Nephron (organoid): ENCODE measurements around the gene ARSA.

Source experiments
- H3K27ac Mint-ChIP-seq, 3 experiments: 2 replicates each; pipeline ENCODE4 v1.8.0; 2020; ENCODE audit warnings: mixed read lengths in 3 of 3, mild to moderate bottlenecking in 2 of 3, moderate library complexity in 1 of 3
- H3K27me3 Mint-ChIP-seq: 2 replicates; pipeline ENCODE4 v1.8.0; 2021; ENCODE audit warnings: low read depth, mild to moderate bottlenecking, moderate library complexity, mixed read lengths
- H3K36me3 Mint-ChIP-seq: 2 replicates; pipeline ENCODE4 v1.8.0; 2020; ENCODE audit warnings: low read depth, mixed read lengths
- H3K4me1 Mint-ChIP-seq: 2 replicates; pipeline ENCODE4 v1.8.0; 2020; ENCODE audit warnings: mixed read lengths
- H3K4me3 Mint-ChIP-seq, 3 experiments: 2 replicates each; pipeline ENCODE4 v1.8.0; 2020; ENCODE audit warnings: mild to moderate bottlenecking in 3 of 3, mixed read lengths in 3 of 3, moderate library complexity in 2 of 3
- H3K9me3 Mint-ChIP-seq: 2 replicates; pipeline ENCODE4 v1.8.0; 2020; ENCODE audit warnings: mixed read lengths
- CTCF ChIP-seq, 3 experiments: fragments of 200-600 bp; sonication (generic); IDR thresholded peaks; one replicate each; pipeline ENCODE4 v1.5.0; 2021; ENCODE audit warnings: antibody characterized with exemption in 3 of 3; ENCODE audit not compliant: unreplicated experiment in 3 of 3

ARSA gene

DNA sequence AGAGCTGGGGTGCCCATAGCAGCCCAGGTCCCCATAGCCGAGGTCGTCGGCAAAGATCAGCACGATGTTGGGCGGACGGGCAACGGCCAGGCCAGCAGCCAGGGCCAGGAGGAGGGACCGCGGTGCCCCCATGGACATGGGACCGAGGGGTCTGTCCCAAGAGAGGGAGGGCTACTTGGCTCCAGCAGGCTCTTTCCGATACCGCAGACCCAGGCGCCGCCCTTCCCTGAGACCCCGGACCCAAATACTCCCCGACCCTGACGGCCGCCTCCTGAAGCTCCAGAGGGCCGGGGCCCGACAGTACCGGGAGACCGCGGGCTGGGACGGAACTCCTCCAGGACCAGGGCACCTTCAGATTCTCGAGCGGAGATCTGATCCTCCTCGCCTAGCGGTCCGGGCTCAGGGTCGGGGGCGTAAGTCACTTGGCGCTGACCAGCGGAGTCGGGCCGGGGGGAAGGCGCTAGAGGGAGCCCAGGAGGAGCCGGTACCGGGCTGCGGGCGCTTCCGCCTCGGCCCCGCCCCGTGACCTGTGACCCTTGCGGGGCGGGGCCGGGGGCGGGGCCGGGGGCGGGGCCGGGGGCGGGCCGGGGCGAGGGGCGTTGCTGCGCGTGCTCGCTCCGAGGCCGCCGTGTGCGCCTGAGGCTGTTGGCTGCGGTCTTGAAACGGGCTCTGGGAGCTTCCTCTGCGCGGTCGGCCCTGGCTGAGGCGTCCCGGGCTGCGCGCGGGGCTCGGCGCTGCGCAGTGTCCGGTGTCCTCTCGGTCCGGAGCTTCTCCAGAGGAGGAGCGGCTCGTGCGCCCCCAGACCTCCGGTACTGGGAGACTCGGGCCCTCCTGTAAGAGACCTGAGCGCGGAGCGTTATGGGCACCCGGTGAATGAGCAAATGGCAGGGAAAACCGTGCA lies at the start of gene ARSA:
ARSA (minus strand) TSS at position 511 of the 901 bp plus-strand sequence; CDS start at position 138, 373 bp downstream.
- Mint-ChIP-seq H3K27me3 (peaks cover 12% of the 10 kb centered on the region), H3K27ac (no peak within 1 kb of the TSS), H3K36me3 (no peaks in the 10 kb centered on the region), H3K4me3 (peak within 1 kb of the TSS; percentile 86 to 94 (median 92)), H3K4me1 (peaks cover 20% of the 10 kb centered on the region), H3K9me3 (no peaks in the 10 kb centered on the region)
- peak in 1 of 3 experiments; percentile 36 for TF ChIP-seq CTCF (IDR thresholded peaks at IDR 0.05; ENCODE audit: unreplicated experiment in 3 of 3)

DNA sequence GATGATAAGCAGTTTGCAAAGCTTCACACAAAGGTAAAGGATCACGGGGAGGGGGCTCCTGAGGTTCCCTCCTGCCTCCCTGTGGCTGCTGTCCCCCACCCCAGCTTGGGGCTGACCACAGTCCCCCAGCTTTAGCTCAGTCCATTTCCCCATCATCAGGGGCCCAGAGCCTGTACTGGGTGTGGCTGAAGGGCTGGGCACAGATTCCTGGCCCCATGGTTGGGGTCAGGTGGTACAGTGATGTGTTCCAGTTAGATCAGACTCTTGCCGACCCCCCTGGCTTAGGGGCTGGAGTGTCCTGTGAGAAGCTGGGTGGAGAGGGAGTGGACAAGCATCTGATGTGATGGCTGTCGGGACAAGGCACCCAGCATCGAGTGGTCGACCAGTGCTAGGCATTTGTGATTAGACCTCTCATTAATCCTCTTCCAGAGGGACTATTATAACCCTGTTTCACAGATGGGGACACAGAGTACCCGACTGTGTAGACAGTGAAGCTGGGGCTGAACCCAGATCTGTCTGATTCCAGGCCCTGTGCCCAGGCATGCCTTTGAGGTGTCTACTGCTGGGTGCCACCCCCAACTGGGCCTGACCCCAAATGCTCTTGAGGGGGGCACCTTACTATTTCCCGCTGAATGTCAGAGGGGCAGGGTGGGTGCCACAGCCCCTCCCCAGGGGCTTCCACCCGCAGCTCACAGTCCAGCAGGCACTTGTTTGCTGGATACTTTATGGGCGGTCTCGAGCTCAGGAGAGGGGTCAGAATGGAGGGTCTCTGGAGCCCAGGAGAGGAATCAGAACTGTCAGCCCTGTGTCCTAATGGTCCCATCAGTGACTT lies 48.9 kb upstream of the ARSA start:
- no peak overlapping the region for H3K27ac Mint-ChIP-seq

DNA sequence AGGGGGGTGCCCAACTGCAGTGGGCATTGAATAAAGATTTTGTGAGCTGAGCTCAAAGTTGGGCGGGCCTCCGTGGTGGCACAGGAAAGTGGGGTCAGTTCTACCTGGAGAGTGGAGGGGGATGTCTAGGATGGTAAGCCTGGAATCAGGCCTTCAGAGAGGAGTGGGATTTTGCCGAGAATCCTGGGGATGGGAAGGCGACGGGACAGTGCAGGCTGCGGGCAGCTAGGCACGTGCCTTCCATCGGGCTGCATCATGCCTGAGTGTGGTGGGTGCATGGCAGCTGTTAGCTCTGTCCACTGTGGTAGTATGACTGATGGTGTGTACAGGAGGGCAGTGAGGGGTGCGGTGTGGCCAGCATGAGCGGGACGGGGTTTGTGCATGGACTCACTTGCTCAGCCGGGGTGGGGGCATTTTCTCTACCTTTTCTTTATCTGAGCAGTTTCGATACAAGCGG lies 48.3 kb upstream of the ARSA start:
- Mint-ChIP-seq H3K4me3 (peak overlapping the region; percentile 74 to 80 (median 79)), H3K4me1 (peaks cover 13% of the 10 kb centered on the region), H3K36me3 (peaks cover 23% of the 10 kb centered on the region), H3K27ac (no peak overlapping the region), H3K9me3 (no peaks in the 10 kb centered on the region), H3K27me3 (peaks cover 18% of the 10 kb centered on the region)
- no peak for TF ChIP-seq CTCF (IDR thresholded peaks at IDR 0.05; ENCODE audit: unreplicated experiment in 3 of 3)

More for the DNA sequence above, 48.9 kb upstream of the ARSA start:
- Mint-ChIP-seq H3K4me1 (peaks cover 13% of the 10 kb centered on the region), H3K36me3 (peaks cover 24% of the 10 kb centered on the region), H3K9me3 (no peaks in the 10 kb centered on the region), H3K27me3 (peaks cover 18% of the 10 kb centered on the region), H3K4me3 (peak overlapping the region; percentile 11 to 79 (median 62))
- no peak for TF ChIP-seq CTCF (IDR thresholded peaks at IDR 0.05; ENCODE audit: unreplicated experiment in 3 of 3)

GRCh38 chr22:50675553-50676179 lies 47.7 kb upstream of the ARSA start:
- H3K36me3 Mint-ChIP-seq: peaks cover 19% of the 10 kb centered on the region
- no peaks in the 10 kb centered on the region for H3K9me3 Mint-ChIP-seq

More at GRCh38 chr22:50675553-50676179, 47.7 kb upstream of the ARSA start:
- peak overlapping the region; percentile 74 to 80 (median 79) for H3K4me3 Mint-ChIP-seq
- H3K27ac Mint-ChIP-seq: no peak overlapping the region
- H3K27me3 Mint-ChIP-seq: peaks cover 19% of the 10 kb centered on the region
- H3K4me1 Mint-ChIP-seq: peaks cover 13% of the 10 kb centered on the region
- TF ChIP-seq CTCF (IDR thresholded peaks at IDR 0.05; ENCODE audit: unreplicated experiment in 3 of 3): no peak
